ENCODE data around the gene NR2F2.

NR2F2 gene

GRCh38 chr15:96332637-96333121, 2.2 kb downstream of the NR2F2 start:
- DNase-seq (ENCODE audit: low read depth), result peak; percentile 37

GRCh38 chr15:96333131-96334016, 2.9 kb downstream of the NR2F2 start:
- DNase-seq (ENCODE audit: low read depth), result peak; percentile 43

- no peak for DNase-seq (ENCODE audit: low read depth)
Measured at GRCh38 chr15:96334017-96334704, 3.7 kb downstream of the NR2F2 start.

- DNase-seq (ENCODE audit: low read depth), result peak; percentile 32
Measured at GRCh38 chr15:96334705-96335410, 4.4 kb downstream of the NR2F2 start.

- DNase-seq (ENCODE audit: low read depth), result peak; percentile 39
Measured at GRCh38 chr15:96335411-96336024, 5.0 kb downstream of the NR2F2 start.

GRCh38 chr15:96336108-96336595, 5.7 kb downstream of the NR2F2 start:
- DNase-seq (ENCODE audit: low read depth), result peak; percentile 33

GRCh38 chr15:96336596-96337364, 6.3 kb downstream of the NR2F2 start:
- DNase-seq (ENCODE audit: low read depth), result peak; percentile 38

- DNase-seq (ENCODE audit: low read depth), result no peak
Measured at GRCh38 chr15:96337365-96338023, 7.0 kb downstream of the NR2F2 start.

GRCh38 chr15:96338074-96338765, 7.7 kb downstream of the NR2F2 start:
- DNase-seq (ENCODE audit: low read depth), result peak; percentile 61

- DNase-seq (ENCODE audit: low read depth), result peak; percentile 32
Measured at GRCh38 chr15:96338766-96339618, 8.5 kb downstream of the NR2F2 start.

- DNase-seq (ENCODE audit: low read depth), result peak; percentile 24
Measured at GRCh38 chr15:96339619-96340347, 9.3 kb downstream of the NR2F2 start.

- no peak for DNase-seq (ENCODE audit: low read depth)
Measured at GRCh38 chr15:96340348-96340597, 9.8 kb downstream of the NR2F2 start.

- peak; percentile 59 for DNase-seq (ENCODE audit: low read depth)
Measured at GRCh38 chr15:96340598-96341512, 10.4 kb downstream of the NR2F2 start.

- no peak for DNase-seq (ENCODE audit: low read depth)
Measured at GRCh38 chr15:96341513-96342405, 11.3 kb downstream of the NR2F2 start.

GRCh38 chr15:96342406-96343112, 12.1 kb downstream of the NR2F2 start:
- no peak for DNase-seq (ENCODE audit: low read depth)
